ENCODE data around the gene NOX5. TPM values are rescaled to one million over a fixed set of nuclear protein-coding genes. Genes with fewer than 3 reads are reported as not detected.

Gene NOX5
- total and polyA plus RNA-seq, 2 donors (not counting 1 experiment from before 2014, with no cell fraction given) = 0.25 to 0.33 TPM

DNA sequence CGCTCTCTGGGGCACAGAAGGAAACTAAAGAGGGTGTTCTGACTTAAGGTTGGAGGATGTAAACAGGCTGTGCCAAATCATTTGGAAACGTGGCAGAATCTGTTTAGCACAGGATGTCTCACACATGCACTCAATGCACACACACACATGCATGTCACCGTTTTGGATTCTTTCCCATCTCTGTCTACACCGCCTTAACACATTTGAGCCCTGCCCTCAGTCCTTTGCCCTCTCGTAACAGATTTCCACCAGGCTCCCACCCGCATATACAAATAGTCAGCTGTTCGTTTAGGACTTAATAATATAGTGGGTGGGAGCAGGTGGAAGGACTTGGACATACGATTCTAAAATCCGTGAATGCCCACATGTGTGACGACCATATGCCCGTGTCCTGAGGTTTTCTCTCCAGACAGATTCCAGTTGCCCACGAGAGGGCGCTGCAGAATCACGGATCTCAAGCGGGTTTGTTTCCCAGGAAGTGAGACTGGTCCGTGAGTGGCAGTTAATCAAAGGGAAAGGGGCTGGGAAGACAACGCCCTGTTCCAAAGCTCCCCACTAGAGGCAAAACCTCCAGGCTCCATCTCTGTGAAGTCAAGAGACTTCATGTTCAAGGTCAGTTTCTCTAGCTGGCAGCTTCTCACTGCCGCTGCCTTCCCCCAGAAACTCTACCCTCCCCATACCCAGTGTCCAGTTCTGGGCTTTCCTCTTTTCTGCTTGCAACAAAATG lies 44.5 kb downstream of the NOX5 start:
- no peak overlapping the region for H3K9ac ChIP-seq (ENCODE audit: insufficient read depth, low read length)
- peak overlapping the region in 1 of 4 experiments; percentile 20 for H3K4me3 ChIP-seq (replicated peaks in 1 of 4; ENCODE audit: control extremely low read depth in 1 of 4, insufficient read depth in 1 of 4, low read depth in 3 of 4, low read length in 4 of 4)
- H3K4me2 ChIP-seq (ENCODE audit: extremely low read depth, insufficient read depth, low read length) = peak overlapping the region; percentile 51

DNA sequence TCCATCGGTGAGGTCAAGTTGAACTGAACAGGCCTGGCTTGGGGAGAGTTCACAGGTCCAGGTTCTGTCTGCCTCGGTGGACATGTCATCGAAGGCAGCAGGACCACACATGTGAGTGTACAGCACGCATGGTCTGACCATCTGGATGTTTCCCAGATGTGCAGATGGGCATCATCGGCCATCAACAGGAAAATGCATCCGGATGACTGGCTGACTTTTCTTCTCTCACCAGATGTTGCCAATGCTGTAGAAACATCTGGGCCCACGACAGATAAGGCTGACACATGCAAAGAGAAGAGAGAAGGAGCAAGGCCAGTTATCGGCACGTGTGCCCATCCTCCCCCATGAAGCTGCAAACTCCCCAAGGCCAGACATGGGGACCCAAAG lies 45.1 kb downstream of the NOX5 start:
- no peaks in the 10 kb centered on the region for H3K36me3 ChIP-seq (ENCODE audit: control insufficient read depth, insufficient read depth, low read length)
- no peaks in the 10 kb centered on the region for H3K79me2 ChIP-seq (ENCODE audit: control insufficient read depth, insufficient read depth, low read length)
- no peak overlapping the region for H3K9ac ChIP-seq (ENCODE audit: insufficient read depth, low read length)
- H3K4me2 ChIP-seq (ENCODE audit: extremely low read depth, insufficient read depth, low read length) = peak overlapping the region; percentile 51
- H3K4me3 ChIP-seq (replicated peaks in 1 of 4; ENCODE audit: control extremely low read depth in 1 of 4, insufficient read depth in 1 of 4, low read depth in 3 of 4, low read length in 4 of 4) = peak overlapping the region in 1 of 4 experiments; percentile 20
- peaks cover 3% of the 10 kb centered on the region for H3K4me1 ChIP-seq (ENCODE audit: control insufficient read depth, extremely low read depth, insufficient read depth, low read length)
- DNase-seq (ENCODE audit: low read depth in 2 of 2) = no peak
- H2AFZ ChIP-seq (ENCODE audit: low read length) = peak overlapping the region; percentile 60
- H4K20me1 ChIP-seq (ENCODE audit: control insufficient read depth, extremely low read depth, insufficient read depth, low read length) = no peaks in the 10 kb centered on the region
- H3K9me3 ChIP-seq (ENCODE audit: control insufficient read depth, insufficient read depth, low read depth, low read length) = no peaks in the 10 kb centered on the region
- H3K27ac ChIP-seq (ENCODE audit: insufficient read depth, low read length) = no peak overlapping the region
- H3K27me3 ChIP-seq (ENCODE audit: control insufficient read depth, insufficient read depth, low read length) = peaks cover 4% of the 10 kb centered on the region
- no peak for TF ChIP-seq EZH2 (IDR thresholded peaks at IDR 0.05; ENCODE audit: low read length, missing control alignments)
- TF ChIP-seq, protein P1, sequence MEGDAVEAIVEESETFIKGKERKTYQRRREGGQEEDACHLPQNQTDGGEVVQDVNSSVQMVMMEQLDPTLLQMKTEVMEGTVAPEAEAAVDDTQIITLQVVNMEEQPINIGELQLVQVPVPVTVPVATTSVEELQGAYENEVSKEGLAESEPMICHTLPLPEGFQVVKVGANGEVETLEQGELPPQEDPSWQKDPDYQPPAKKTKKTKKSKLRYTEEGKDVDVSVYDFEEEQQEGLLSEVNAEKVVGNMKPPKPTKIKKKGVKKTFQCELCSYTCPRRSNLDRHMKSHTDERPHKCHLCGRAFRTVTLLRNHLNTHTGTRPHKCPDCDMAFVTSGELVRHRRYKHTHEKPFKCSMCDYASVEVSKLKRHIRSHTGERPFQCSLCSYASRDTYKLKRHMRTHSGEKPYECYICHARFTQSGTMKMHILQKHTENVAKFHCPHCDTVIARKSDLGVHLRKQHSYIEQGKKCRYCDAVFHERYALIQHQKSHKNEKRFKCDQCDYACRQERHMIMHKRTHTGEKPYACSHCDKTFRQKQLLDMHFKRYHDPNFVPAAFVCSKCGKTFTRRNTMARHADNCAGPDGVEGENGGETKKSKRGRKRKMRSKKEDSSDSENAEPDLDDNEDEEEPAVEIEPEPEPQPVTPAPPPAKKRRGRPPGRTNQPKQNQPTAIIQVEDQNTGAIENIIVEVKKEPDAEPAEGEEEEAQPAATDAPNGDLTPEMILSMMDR (conservative IDR thresholded peaks at IDR 0.05 in 1 of 2, IDR thresholded peaks at IDR 0.05 in 1 of 2; ENCODE audit: low read depth in 1 of 2, low read length in 2 of 2) = no peak

More for the DNA sequence above, 44.5 kb downstream of the NOX5 start:
- peak overlapping the region; percentile 60 for H2AFZ ChIP-seq (ENCODE audit: low read length)
- H3K79me2 ChIP-seq (ENCODE audit: control insufficient read depth, insufficient read depth, low read length) = no peaks in the 10 kb centered on the region
- peak; percentile 69 to 89 for DNase-seq (ENCODE audit: low read depth in 2 of 2)
- peaks cover 4% of the 10 kb centered on the region for H3K27me3 ChIP-seq (ENCODE audit: control insufficient read depth, insufficient read depth, low read length)
- no peaks in the 10 kb centered on the region for H3K36me3 ChIP-seq (ENCODE audit: control insufficient read depth, insufficient read depth, low read length)
- TF ChIP-seq, protein P1 (conservative IDR thresholded peaks at IDR 0.05 in 1 of 2, IDR thresholded peaks at IDR 0.05 in 1 of 2; ENCODE audit: low read depth in 1 of 2, low read length in 2 of 2) = peak; percentile 77 to 95
- TF ChIP-seq EZH2 (IDR thresholded peaks at IDR 0.05; ENCODE audit: low read length, missing control alignments) = no peak
- H3K9me3 ChIP-seq (ENCODE audit: control insufficient read depth, insufficient read depth, low read depth, low read length) = no peaks in the 10 kb centered on the region
- no peak overlapping the region for H3K27ac ChIP-seq (ENCODE audit: insufficient read depth, low read length)
- no peaks in the 10 kb centered on the region for H4K20me1 ChIP-seq (ENCODE audit: control insufficient read depth, extremely low read depth, insufficient read depth, low read length)
- peaks cover 3% of the 10 kb centered on the region for H3K4me1 ChIP-seq (ENCODE audit: control insufficient read depth, extremely low read depth, insufficient read depth, low read length)

DNA sequence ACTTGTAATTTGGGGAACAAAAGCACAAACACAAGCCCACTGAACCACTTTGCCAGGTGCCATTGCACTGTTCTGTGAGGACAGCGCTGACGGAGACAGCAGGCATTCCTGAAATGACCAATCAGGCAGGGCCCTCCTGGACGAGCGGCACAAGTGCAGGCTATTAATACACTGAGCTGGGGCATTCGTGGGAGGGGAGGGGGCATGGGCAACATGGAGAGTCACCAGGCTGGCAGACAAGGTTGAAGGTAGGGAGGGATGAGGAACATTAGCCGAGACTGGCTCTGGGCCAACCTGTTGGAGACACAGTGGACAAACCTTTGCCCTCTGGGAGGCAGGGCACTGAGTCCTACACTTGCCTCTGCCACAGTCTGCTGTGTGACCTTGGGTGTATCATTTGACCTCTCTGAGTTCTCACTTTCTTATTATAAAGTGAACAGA lies 45.6 kb downstream of the NOX5 start:
- TF ChIP-seq, protein P1 (conservative IDR thresholded peaks at IDR 0.05 in 1 of 2, IDR thresholded peaks at IDR 0.05 in 1 of 2; ENCODE audit: low read depth in 1 of 2, low read length in 2 of 2) = no peak
- no peak for TF ChIP-seq EZH2 (IDR thresholded peaks at IDR 0.05; ENCODE audit: low read length, missing control alignments)
- no peaks in the 10 kb centered on the region for H3K9me3 ChIP-seq (ENCODE audit: control insufficient read depth, insufficient read depth, low read depth, low read length)
- DNase-seq (ENCODE audit: low read depth in 2 of 2) = no peak

More for the DNA sequence above, 45.6 kb downstream of the NOX5 start:
- Histone ChIP-seq H3K79me2 (ENCODE audit: control insufficient read depth, insufficient read depth, low read length) (no peaks in the 10 kb centered on the region), H3K36me3 (ENCODE audit: control insufficient read depth, insufficient read depth, low read length) (no peaks in the 10 kb centered on the region), H2AFZ (ENCODE audit: low read length) (no peak overlapping the region), H3K4me3 (replicated peaks in 1 of 4; ENCODE audit: control extremely low read depth in 1 of 4, insufficient read depth in 1 of 4, low read depth in 3 of 4, low read length in 4 of 4) (no peak overlapping the region), H3K4me1 (ENCODE audit: control insufficient read depth, extremely low read depth, insufficient read depth, low read length) (peaks cover 3% of the 10 kb centered on the region), H3K9ac (ENCODE audit: insufficient read depth, low read length) (no peak overlapping the region), H3K27me3 (ENCODE audit: control insufficient read depth, insufficient read depth, low read length) (peaks cover 4% of the 10 kb centered on the region), H4K20me1 (ENCODE audit: control insufficient read depth, extremely low read depth, insufficient read depth, low read length) (no peaks in the 10 kb centered on the region), H3K4me2 (ENCODE audit: extremely low read depth, insufficient read depth, low read length) (no peak overlapping the region), H3K27ac (ENCODE audit: insufficient read depth, low read length) (no peak overlapping the region)
